Astrocyte (in vitro differentiated cells and primary cell): ENCODE data around the gene WDR86. TPM values are rescaled to one million over a fixed set of nuclear protein-coding genes. Genes with fewer than 3 reads are reported as not detected.

ENCODE experiments used
- DNase-seq: peaks from one replicate; pipeline ENCODE4 v3.0.0-alpha.2; 2010; ENCODE audit warnings: low read depth
- FAIRE-seq: peaks from 2 replicates; lab custom pipeline; 2011; peaks lifted over from hg19 to GRCh38; lab: Jason Lieb, UNC
- H2AFZ ChIP-seq: 2 replicates; pipeline ENCODE4 v1.6.0; 2012; ENCODE audit warnings: low read depth, low read length, inconsistent platforms
- H3K27ac ChIP-seq: 2 replicates; pipeline ENCODE4 v1.5.1; 2011; ENCODE audit warnings: low read depth, low read length, inconsistent platforms
- H3K27me3 ChIP-seq: 2 replicates; pipeline ENCODE4 v1.6.0; 2011; ENCODE audit warnings: low read length, inconsistent platforms; ENCODE audit not compliant: insufficient read depth
- H3K36me3 ChIP-seq: 2 replicates; pipeline ENCODE4 v1.5.1; 2011; ENCODE audit warnings: low read length, inconsistent platforms; ENCODE audit not compliant: insufficient read depth
- H3K4me1 ChIP-seq: 2 replicates; pipeline ENCODE4 v1.5.1; 2011; ENCODE audit warnings: low read length, inconsistent platforms; ENCODE audit not compliant: insufficient read depth
- H3K4me2 ChIP-seq: 2 replicates; pipeline ENCODE4 v1.6.0; 2012; ENCODE audit warnings: low read length, inconsistent platforms
- H3K4me3 ChIP-seq: 2 replicates; pipeline ENCODE4 v1.5.1; 2011; ENCODE audit warnings: low read depth, mild to moderate bottlenecking, low read length, inconsistent platforms; ENCODE audit not compliant: insufficient read depth
- H3K79me2 ChIP-seq: 2 replicates; pipeline ENCODE4 v1.6.0; 2012; ENCODE audit warnings: mild to moderate bottlenecking, low read length, inconsistent platforms; ENCODE audit not compliant: insufficient read depth
- H3K9ac ChIP-seq: 2 replicates; pipeline ENCODE4 v1.6.0; 2012; ENCODE audit warnings: mild to moderate bottlenecking, low read length, inconsistent platforms
- H3K9me3 ChIP-seq: 2 replicates; pipeline ENCODE4 v1.5.1; 2012; ENCODE audit warnings: low read depth, mild to moderate bottlenecking, low read length, inconsistent platforms; ENCODE audit not compliant: insufficient read depth
- H4K20me1 ChIP-seq: 2 replicates; pipeline ENCODE4 v1.6.0; 2012; ENCODE audit warnings: low read length, inconsistent platforms; ENCODE audit not compliant: insufficient read depth
- H3K27ac Mint-ChIP-seq: one replicate; pipeline ENCODE4 v1.8.0; 2021; ENCODE audit warnings: mild to moderate bottlenecking, mixed read lengths; ENCODE audit not compliant: unreplicated experiment
- H3K27me3 Mint-ChIP-seq: one replicate; pipeline ENCODE4 v1.8.0; 2021; ENCODE audit warnings: low read depth, mixed read lengths; ENCODE audit not compliant: unreplicated experiment
- H3K36me3 Mint-ChIP-seq: one replicate; pipeline ENCODE4 v1.8.0; 2021; ENCODE audit warnings: low read depth, mixed read lengths; ENCODE audit not compliant: unreplicated experiment
- H3K4me1 Mint-ChIP-seq: one replicate; pipeline ENCODE4 v1.8.0; 2021; ENCODE audit warnings: low read depth, mixed read lengths; ENCODE audit not compliant: unreplicated experiment
- H3K4me3 Mint-ChIP-seq: one replicate; pipeline ENCODE4 v1.8.0; 2021; ENCODE audit warnings: mild to moderate bottlenecking, moderate library complexity, mixed read lengths; ENCODE audit not compliant: unreplicated experiment
- H3K9me3 Mint-ChIP-seq: one replicate; pipeline ENCODE4 v1.8.0; 2021; ENCODE audit warnings: mild to moderate bottlenecking, mixed read lengths; ENCODE audit not compliant: unreplicated experiment
- CTCF ChIP-seq: IDR thresholded peaks from 2 replicates; pipeline ENCODE4 v1.5.1; 2011; ENCODE audit warnings: low read depth, mild to moderate bottlenecking, inconsistent platforms, low read length, moderate library complexity; ENCODE audit not compliant: insufficient read depth
- EZH2 ChIP-seq: IDR thresholded peaks from 2 replicates; pipeline ENCODE4 v1.6.1; 2012; ENCODE audit warnings: mild to moderate bottlenecking, low read length, inconsistent platforms; ENCODE audit not compliant: insufficient read depth
- total RNA-seq: library from RNA; stranded (reverse); gene quantifications from 2 replicates; pipeline ENCODE4 v1.2.1, GENCODE V29; 2021

Gene WDR86
- total RNA-seq, 1 donor from 2014 or later = 3.6 TPM

GRCh38 chr7:151392426-151392825 lies 17.4 kb downstream of the WDR86 start:
- no peaks in the 10 kb centered on the region for H3K9me3 ChIP-seq
- H3K79me2 ChIP-seq = no peaks in the 10 kb centered on the region
- Mint-ChIP-seq H3K4me3 (no peak overlapping the region), H3K9me3 (no peaks in the 10 kb centered on the region), H3K27ac (no peak overlapping the region), H3K36me3 (no peaks in the 10 kb centered on the region), H3K4me1 (peaks cover 6% of the 10 kb centered on the region), H3K27me3 (peaks cover 59% of the 10 kb centered on the region)
- DNase-seq (no peak), FAIRE-seq (no peak)
- TF ChIP-seq EZH2 (no peak), CTCF (no peak)
- no peak overlapping the region for H2AFZ ChIP-seq
- H3K27ac ChIP-seq = no peak overlapping the region
- H4K20me1 ChIP-seq = no peaks in the 10 kb centered on the region
- H3K4me2 ChIP-seq = no peak overlapping the region
- H3K9ac ChIP-seq = no peak overlapping the region
- H3K4me3 ChIP-seq = no peak overlapping the region
- peaks cover 5% of the 10 kb centered on the region for H3K27me3 ChIP-seq
- no peaks in the 10 kb centered on the region for H3K4me1 ChIP-seq
- H3K36me3 ChIP-seq = no peaks in the 10 kb centered on the region

GRCh38 chr7:151392002-151392401 lies 17.8 kb downstream of the WDR86 start:
- Mint-ChIP-seq H3K27me3 (peaks cover 54% of the 10 kb centered on the region), H3K4me1 (peaks cover 6% of the 10 kb centered on the region), H3K9me3 (no peaks in the 10 kb centered on the region), H3K4me3 (no peak overlapping the region), H3K27ac (no peak overlapping the region), H3K36me3 (no peaks in the 10 kb centered on the region)
- Histone ChIP-seq H2AFZ (no peak overlapping the region), H3K27me3 (peaks cover 5% of the 10 kb centered on the region), H3K27ac (no peak overlapping the region), H4K20me1 (no peaks in the 10 kb centered on the region), H3K9ac (no peak overlapping the region), H3K4me3 (no peak overlapping the region), H3K4me1 (no peaks in the 10 kb centered on the region), H3K9me3 (no peaks in the 10 kb centered on the region), H3K36me3 (no peaks in the 10 kb centered on the region), H3K79me2 (no peaks in the 10 kb centered on the region), H3K4me2 (no peak overlapping the region)
- DNase-seq (no peak), FAIRE-seq (no peak)
- TF ChIP-seq EZH2 (no peak), CTCF (no peak)

DNA sequence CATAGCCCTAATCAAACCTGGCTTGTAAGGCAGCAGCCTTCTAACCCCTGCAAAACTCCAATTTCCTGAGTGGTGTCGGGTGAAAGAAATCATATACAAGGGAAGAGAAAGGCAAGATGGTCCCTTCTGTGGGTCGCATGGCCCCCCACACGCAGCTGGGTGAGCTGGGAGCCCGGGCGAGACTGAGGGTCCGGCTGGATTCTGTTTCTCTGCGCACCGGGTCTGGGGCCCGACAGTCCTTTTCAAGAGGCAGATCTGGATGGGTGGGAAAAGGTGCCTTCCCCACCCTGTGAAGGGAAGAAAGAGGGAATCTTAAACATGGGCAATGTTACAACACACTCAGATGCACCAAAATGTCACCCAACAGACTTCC lies 18.5 kb downstream of the WDR86 start:
- H3K36me3 Mint-ChIP-seq = peaks cover 2% of the 10 kb centered on the region
- H3K27ac ChIP-seq = no peak overlapping the region
- DNase-seq (no peak), FAIRE-seq (no peak)
- no peak overlapping the region for H3K9ac ChIP-seq
- H3K4me1 ChIP-seq = no peaks in the 10 kb centered on the region
- peaks cover 61% of the 10 kb centered on the region for H3K27me3 Mint-ChIP-seq
- no peaks in the 10 kb centered on the region for H3K79me2 ChIP-seq
- TF ChIP-seq CTCF = no peak
- TF ChIP-seq EZH2 = no peak
- H3K9me3 Mint-ChIP-seq = no peaks in the 10 kb centered on the region
- no peak overlapping the region for H3K4me2 ChIP-seq
- no peak overlapping the region for H3K27ac Mint-ChIP-seq
- H4K20me1 ChIP-seq = no peaks in the 10 kb centered on the region
- H3K4me3 Mint-ChIP-seq = no peak overlapping the region
- no peak overlapping the region for H3K4me3 ChIP-seq
- H3K36me3 ChIP-seq = no peaks in the 10 kb centered on the region
- peaks cover 6% of the 10 kb centered on the region for H3K4me1 Mint-ChIP-seq
- no peaks in the 10 kb centered on the region for H3K9me3 ChIP-seq
- H2AFZ ChIP-seq = no peak overlapping the region
- peaks cover 5% of the 10 kb centered on the region for H3K27me3 ChIP-seq
